GM18498 (cell line): ENCODE results near the gene NCKAP5.

Source experiments
- ATAC-seq: cut with Tn5 transposase; IDR thresholded peaks from one replicate; pipeline ENCODE4 v1.9.1; 2021; ENCODE audit warnings: mild to moderate bottlenecking, moderate library complexity; ENCODE audit not compliant: unreplicated experiment

Gene NCKAP5

DNA sequence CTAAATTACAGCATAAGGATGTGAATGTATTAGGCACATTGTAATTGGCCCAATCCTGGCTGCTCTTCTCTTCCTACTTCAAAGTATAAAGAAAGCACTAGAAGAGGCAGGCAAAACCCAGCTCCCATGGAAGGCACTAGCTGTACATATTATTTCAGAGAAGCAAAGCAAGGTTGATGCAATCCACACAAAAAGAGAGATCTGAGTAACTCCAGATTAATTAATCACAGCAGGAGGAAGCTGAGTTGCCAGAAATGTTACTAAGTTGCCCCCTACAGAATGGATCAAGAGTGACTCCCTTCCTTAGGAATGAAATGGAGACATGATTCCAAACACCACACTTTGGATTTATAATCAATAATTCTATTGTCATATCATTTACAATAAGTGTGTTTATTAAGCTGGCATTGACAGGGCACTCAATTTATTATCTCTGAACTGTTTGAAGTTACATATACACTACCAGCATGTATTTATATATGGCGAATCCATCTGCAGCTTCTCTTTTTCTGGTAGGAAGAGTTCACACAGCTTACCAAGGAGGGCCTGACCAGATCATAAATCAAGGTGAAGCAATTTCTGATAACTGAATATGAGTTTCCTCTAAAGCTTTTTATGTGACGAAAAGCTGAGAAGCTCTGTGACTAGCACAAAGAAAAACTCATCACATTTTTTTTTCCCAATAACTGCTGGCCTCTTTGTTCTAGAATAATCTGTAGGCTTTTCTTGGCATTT is 505.2 kb downstream of the NCKAP5 start:
- ATAC-seq, result no peak

DNA sequence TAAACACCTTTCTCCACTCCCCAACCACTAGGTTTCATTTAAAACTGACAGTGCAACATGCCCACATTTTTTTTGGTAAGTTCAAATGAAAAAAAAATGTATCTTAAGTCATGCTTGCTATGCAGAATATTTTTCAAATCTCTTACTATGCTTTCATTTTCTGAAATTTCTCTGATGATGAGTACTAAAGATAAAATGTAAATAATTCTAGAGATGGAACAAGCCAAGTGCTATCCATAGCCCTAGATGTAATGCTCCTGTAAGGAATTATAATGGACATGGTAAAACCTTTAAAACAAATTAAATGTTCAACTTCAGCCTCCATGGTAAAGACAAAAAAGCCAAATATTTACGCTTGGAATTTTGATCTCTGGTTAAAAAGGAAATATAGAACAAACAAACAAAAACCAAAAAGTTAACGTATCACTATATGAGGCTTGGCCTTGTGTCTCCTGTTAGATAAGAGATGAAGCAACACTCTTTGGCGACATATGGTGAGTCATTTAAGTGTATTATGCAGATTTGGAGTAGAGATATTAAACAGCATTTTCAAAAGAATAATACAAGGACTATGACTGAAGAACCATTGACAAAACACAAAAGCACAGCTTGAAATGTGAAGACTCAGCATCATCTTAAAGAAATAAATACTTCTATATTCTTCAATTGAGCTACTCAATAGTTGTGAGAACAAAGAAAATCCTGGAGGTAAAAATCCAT is 506.2 kb downstream of the NCKAP5 start:
- ATAC-seq, result no peak

DNA sequence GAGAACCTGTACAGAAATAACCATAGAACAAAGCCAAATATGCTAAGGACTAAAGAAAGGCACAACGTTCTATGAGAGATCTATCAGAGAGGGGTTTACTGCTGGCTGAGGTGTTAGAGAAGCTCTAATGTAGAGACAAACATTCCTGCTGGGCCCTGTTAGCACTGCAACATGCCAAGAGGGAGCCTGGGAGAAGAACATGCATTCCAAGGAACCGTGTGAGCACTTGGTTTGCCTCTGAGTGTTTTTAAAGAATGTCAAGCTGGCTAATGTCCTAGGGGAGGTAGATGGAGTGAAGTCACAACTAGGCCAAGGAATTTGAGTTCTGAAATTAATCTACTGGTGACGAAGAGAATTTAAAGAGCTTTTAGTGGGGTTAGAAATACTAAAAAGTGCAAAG is 514.0 kb downstream of the NCKAP5 start:
- no peak for ATAC-seq

DNA sequence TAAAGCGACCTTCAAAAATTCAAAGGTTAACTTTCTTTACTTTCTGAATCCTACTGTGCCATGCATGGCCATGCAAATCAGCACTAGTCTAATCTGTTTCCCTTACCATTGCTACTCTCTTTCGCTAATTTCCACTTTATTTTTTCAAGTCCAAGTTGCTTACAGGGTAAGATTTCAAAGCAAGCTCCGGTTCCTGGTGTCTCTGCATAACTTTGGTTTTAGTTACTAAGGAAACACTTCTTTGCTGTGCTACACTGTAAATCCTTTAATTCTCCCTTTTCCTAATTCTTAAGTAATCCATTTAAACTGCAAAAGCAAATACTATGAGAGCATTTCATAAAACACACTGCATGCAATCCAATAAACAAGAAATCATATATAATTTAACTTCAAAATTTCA is 514.7 kb downstream of the NCKAP5 start:
- ATAC-seq, result no peak

DNA sequence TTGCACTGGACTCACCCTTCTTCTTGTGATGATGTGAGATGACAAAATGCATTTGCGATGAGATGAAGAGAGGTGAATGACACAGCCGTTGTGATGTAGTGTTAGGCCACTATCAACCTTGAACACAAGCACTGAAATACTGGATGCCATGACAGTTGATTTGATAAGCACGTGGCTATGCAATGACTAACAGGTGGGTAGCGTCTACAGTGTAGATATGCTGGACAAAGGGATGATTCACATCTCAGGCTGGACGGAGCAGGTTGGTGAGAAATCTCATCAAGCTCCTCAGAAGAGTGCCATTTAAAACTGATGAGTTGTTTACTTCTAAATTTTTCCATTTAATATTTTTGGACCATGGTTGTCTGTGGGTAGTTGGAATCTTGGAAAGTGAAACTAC is 522.5 kb downstream of the NCKAP5 start:
- no peak for ATAC-seq

DNA sequence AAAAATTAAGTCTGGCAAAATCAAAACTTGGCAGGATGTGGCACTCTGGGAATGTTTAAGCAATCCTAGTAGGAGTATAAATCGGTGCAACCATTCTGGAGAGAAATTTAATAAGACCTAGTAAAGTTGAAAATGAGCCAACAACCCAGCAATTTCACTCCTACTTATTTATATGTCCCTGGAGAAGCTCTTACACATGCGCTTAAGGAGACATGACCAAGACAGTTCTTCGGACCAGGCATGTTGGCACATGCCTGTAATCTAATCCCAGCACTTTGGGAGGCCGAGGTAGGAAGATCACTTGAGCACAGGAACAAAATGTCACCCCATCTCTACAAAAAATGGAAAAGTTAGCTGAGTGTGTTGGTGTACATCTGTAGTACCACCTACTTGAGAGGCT is 523.7 kb downstream of the NCKAP5 start:
- ATAC-seq, result no peak

DNA sequence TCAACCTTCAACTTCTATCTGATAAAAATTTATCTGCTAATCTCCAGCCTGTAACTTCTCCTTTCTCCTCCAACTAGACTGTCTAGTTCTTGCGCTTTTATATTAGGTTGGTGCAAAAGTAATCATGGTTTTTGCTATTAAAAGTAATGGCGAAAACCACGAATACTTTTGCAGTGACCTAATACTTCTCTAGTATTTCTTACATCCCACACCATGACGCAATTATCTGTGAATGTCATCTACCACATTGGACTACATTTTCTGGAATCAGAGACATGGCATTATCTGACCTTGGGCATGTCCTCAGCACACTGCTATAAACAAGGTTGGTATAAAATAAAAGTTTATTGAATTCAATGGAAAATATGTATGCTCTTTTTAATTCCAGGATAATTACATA is 528.1 kb downstream of the NCKAP5 start:
- no peak for ATAC-seq

DNA sequence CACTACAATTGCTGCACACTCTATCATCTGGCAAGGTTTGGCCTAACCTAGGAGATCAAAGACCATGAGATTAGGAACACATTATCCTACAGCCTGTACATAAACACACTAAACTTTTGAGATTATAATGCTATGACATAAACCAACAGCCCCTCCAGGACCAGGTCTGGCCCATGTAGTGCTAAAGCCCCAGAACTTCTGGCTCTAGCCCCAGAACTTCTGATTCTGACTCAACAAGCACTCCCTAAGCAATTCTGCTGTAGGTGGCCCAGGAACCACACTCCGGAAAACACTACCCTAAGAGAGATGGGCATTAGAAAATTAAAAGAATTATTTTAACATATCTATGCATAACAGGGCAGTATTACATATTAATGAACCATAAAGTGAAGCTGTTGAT is 528.7 kb downstream of the NCKAP5 start:
- ATAC-seq, result no peak

DNA sequence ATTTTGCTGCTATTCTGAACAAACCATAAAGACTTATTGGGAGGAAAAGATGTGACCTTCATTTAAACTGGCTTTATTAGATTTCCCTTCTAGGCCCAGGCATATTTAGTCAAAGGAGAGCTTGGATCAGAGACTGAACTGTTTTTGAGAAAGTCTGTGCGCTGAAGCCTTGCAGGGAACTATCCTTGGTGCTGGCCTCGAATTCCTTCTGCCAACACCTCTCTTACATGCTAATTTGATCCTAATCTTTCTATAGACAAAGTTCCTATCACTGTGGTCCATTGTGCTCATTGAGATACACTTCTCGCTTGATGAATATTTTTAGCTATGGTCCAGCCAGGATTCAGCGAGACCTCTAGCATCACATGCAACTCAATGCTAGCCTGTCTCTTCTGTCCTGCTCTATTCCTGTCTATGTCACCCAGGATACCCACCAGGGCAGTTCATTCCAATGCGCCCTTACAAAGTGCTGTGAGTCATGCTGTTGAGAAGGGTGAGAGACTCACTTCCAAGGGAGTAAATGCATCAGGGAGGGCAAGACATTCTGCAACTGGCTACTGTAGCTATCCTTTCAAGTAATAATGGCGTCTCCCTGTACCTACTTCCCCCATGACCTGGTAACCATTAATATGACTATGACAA is 541.6 kb downstream of the NCKAP5 start:
- no peak for ATAC-seq

DNA sequence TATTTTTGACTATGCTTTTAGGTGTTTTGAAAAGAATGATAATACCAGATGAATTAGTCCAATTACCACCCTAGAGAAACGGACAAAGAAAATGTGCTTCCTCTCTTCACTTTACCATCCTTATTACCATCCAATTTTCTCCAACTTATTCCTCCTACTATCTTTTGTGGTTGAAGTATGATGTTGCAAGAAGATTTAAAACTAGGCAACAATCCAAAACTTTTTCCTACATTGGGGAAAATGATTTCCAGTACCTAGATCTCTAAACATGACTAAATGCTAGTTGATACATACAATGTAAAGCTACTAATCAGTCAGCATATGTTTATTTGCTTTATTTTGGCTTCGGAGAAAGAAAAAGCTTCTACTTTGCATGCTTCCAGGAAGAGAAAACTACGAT is 543.3 kb downstream of the NCKAP5 start:
- ATAC-seq, result no peak

DNA sequence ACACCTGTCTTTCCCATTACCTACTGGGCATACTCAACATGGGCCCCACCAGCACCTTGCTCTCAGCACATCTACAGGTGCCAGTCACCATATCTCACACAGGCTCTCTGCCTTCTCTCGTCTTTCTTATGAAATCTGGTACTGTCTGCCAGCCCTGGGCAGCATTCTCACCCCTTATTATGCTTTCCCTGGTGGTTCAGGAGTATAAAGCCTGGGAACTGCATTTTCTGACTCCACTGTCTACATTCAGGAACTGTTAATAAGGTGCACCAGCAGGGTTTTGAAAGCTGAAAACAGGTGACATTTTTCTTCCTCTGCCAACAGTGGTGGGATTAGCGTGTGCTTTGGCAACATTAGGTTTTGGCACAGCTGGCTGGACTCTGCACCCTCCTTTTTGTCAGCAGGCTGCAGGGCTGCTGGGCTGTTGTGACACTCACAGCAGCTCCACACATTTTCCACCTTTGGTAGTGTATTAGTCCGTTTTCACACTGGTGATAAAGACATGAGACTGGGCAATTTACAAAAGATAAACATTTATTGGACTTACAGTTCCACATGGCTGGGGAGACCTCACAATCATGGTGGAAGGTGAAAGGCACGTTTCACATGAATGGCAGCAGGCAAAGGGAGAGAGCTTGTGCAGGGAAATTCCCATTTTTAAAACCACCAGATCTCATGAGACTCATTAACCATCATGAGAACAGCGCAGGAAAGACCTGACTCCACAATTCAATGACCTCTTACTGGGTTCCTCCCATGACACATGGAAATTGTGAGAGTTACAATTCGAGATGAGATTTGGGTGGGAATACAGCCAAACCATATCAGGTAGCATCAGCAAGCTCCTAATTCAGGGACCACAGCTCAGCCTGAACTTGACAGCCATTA is 555.2 kb downstream of the NCKAP5 start:
- ATAC-seq, result no peak

DNA sequence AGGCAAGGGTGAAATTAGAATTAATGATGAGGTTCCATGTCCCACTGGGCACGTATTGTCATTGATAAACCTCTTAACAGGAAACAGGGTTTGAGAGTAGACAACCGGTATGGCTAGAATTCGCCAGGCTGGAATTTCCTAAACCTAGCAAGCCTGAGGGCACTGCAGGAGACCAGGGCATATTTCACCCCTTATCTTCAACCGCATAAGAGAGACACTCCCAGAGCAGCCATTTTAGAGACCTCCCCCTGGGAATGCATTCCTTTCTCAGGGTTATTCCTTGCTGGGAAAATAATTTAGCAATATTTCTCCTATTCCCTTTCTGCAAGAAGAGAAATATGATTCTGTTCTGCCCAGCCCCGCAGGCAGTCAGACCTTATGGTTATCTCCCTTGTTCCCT is 563.6 kb downstream of the NCKAP5 start:
- no peak for ATAC-seq

DNA sequence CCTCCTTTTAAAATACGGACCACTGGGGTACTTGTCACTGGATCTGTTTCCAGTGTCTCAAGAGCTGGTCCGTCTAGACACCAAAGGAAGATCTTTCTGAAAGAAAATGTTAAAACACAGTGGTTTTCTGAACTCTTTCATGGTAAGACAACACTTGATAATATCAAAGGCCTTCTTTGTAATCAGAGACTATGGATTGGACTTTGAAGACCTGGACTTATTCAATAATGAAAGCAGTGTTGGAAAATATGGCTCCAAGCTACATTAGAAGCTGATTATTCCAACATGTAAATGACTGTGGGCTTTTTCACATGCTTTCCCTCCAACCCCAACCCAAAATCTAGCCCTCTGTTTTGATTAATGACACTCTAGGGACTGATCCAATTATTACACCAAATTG is 568.8 kb downstream of the NCKAP5 start:
- ATAC-seq, result no peak

DNA sequence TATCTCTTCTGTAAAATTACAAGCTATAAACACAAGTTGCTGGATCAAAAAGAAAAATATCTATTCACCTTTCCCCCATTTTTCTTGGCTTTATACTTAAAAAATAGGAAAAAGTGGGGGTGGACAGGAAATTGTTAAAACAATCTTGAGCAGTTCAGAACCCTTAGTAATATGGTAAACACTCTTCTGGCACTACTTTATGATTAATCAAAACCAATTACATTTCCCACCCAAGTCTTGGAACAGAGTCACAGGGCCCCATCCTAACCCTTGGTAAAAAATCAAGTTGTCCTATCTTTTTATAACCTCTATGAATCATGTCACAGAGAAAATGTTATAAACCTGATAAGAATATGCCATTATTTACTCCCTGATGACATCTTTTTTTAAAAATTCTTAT is 570.0 kb downstream of the NCKAP5 start:
- no peak for ATAC-seq

DNA sequence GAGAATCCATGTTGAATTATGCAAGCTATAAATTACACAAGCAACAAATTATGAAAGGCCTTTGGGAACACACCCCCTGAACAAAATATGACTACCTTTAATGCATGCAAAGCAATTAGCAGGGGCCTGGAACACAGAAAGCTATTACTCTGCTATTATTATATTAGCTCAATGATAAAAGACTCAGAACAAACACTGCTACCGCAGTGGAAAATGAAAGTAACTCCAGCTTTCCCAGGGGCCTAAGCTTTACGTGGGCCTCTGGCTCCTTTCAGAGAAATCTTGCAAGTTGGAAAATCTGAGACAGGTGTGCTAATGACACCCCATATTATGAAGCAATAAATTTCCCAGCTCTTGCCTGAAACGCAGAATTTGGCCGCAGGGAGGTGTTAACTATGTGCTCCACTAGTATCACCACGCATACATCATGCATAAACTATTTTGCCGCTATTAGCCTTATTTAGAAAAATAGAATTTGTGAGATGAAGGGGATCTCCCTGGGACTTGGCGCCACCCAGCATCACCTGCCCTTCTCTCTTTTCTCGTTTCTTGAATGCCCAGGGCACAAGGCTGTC is 576.7 kb downstream of the NCKAP5 start:
- no peak for ATAC-seq

DNA sequence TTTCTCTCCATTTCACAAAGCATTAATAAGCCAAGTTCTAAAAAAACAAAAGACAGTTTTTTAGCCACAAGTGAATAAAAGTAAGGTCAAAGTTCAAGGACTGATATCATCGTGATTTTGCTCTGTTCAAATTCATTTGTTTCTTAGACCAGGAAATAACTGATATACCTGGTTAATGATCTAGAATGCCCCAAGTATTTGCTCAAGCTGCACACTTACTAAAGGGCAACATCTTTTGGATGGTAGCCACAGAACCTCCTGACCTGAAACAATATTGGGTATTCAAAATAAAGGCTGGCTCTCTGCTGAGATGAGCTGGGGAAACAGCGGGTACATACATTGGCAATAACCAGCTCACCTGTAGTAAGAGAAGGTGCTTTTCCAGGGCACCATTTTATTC is 583.5 kb downstream of the NCKAP5 start:
- no peak for ATAC-seq

DNA sequence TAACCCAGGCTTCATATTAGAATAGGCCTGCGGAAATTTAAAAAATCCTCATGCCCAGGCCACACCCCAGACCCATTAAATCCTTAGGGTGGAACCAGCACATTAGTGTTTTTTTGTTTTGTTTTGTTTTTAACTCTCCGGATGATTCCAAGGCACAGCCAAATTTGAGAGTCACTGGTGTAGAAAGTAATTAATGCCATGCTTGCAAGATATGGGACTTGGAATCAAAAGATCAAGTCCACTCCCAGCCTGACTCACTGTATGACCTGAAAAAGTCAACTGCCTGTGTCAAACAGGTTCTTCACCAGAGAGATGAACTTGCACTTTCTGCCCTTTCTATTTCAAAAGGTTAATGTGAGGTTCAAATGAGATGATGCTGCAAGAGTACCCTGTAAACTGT is 588.0 kb downstream of the NCKAP5 start:
- ATAC-seq, result no peak

DNA sequence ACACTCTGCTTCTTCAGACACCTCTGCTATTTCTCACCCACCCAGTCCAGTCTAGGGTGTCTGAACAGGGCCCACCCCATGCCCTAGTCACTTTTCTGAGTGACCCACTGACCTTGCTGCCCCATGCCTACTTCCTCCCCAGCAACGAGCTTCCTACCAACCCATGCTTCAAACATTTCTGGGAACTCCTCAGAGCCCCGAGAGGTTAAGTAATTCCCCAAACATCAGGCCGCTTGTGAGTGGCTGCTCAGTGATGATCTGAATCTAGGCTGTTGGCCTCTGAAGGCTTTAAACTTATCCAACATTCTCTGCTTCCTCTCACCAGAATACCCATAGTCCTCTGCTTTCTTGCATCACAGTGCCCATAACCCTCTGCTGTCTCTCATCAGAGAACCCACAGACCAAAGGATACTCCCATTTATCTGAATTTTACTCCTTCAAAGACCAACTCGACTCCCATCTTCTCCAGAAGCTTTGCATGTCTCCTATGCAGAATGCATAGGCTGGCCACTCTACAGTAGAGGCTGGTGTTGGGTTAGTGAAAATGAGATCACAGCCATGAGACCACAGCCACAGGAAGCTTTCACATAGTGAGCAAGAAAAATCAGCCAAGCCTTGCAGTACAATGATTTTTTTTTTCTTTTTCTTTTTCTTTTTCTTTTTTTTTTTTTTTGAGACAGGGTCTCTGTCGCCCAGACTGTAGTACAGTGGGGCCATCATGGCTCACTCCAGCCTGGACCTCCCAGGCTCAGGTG is 588.7 kb downstream of the NCKAP5 start:
- peak; percentile 82 for ATAC-seq

DNA sequence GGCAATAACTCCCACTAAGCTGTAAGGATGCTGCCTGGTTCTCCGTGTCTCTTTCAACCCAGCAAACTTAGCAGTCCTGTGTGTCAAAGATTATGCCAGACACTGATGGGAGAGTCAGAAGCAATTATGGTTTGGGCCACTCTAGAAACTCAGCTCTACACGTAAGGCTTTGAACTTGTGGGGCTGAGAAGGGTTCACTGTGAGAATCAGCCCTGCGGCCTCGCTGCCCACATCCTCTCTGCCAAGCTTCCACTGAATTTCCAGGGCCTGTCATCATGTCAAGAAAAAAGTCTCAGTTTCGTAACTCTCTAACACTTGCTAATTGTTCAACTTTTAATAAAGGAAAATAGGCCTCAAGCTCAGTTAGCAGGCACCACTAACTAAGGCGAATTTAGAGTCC is 589.4 kb downstream of the NCKAP5 start:
- ATAC-seq, result peak; percentile 52
